Ovary (tissue), 9 donors: ENCODE measurements around the gene TAF4. TPM values are rescaled to one million over a fixed set of nuclear protein-coding genes. Genes with fewer than 3 reads are reported as not detected.
"Not testable (repeated sequence)": the region's sequence is repeated elsewhere in the genome, so short reads cannot be mapped to it uniquely, and the experiment has no call there.

ENCODE experiments used
- DNase-seq, 5 donors: peaks; one replicate each; pipeline ENCODE4 v3.0.0-alpha.2; 2019 to 2020
- H3K27ac ChIP-seq, 2 donors: fragments of 200-600 bp; one replicate each; pipeline versions ENCODE4 v1.5.1 to v1.8.0; 2019 to 2022
- H3K27me3 ChIP-seq: fragments of 200-600 bp; one replicate; pipeline ENCODE4 v1.8.0; 2022
- H3K36me3 ChIP-seq: fragments of 200-600 bp; sonication (generic); one replicate; pipeline ENCODE4 v1.5.1; 2019
- H3K4me1 ChIP-seq: one replicate; pipeline ENCODE4 v1.8.1; 2013; ENCODE audit warnings: mild to moderate bottlenecking, moderate library complexity; ENCODE audit not compliant: insufficient read depth
- H3K4me3 ChIP-seq: fragments of 200-600 bp; sonication (generic); one replicate; pipeline ENCODE4 v1.5.1; 2017
- H3K9me3 ChIP-seq, 2 donors: fragments of 200-600 bp in 1 of 2; sonication (generic) in 1 of 2; one replicate each; pipeline versions ENCODE4 v1.5.1 to v1.8.1; 2013 to 2019; ENCODE audit warnings: mild to moderate bottlenecking in 1 of 2, moderate library complexity in 1 of 2
- CTCF ChIP-seq, 3 donors: fragments of 450-650 bp in 2 of 3; fragments of 200-600 bp in 1 of 3; IDR thresholded peaks; one replicate each; pipeline versions ENCODE4 v1.5.1 to v1.8.0; 2016 to 2022; ENCODE audit warnings: antibody characterized with exemption in 3 of 3, mild to moderate bottlenecking in 1 of 3
- EP300 ChIP-seq: sonication (generic); formaldehyde crosslinking; IDR thresholded peaks from one replicate; pipeline ENCODE4 v1.6.1; 2017; ENCODE audit warnings: antibody characterized with exemption
- POLR2A ChIP-seq: fragments of 450-650 bp; IDR thresholded peaks from one replicate; pipeline ENCODE4 v1.6.1; 2017; ENCODE audit warnings: antibody characterized with exemption, mild to moderate bottlenecking, moderate library complexity
- WGBS, 3 donors: extraction: QIAGEN DNeasy Blood & Tissue Kit in 1 of 3; methylation state at CpG; one replicate each; pipeline versions ENCODE4 v1.1.5 to v1.1.7; 2013 to 2017; 5-methylcytosine and 5-hydroxymethylcytosine counted together
- intact Hi-C, 4 donors: fragments of 100-400 bp; cut with DNase I; formaldehyde crosslinking; loops; one replicate each; pipeline versions ENCODE4 v1.11.0 to v1.15.1; 2022 to 2023
- polyA plus RNA-seq, 2 donors: library from polyadenylated mRNA; stranded (reverse); fragments of 200-250 nt in 1 of 2; fragments of 350-450 nt in 1 of 2; fragmentation: Illumina TruSeq in 1 of 2; extraction: RNeasy Lipid Tissue Mini Kit (QIAGEN cat#74804) in 1 of 2; gene quantifications; one replicate each; pipeline ENCODE4 v1.2.3, GENCODE V29; 2013 to 2014
- total RNA-seq, 7 donors: library from RNA; depleted of rRNA in 2 of 7; stranded (reverse); fragments of >200 nt in 2 of 7; fragmentation: NEBNext Ultra II Directional in 3 of 7; extraction: Animal tissue kit (Norgen Biotek cat#: 25700) in 3 of 7; gene quantifications; one replicate each; pipeline versions ENCODE4 v1.1.0 to v1.2.4, GENCODE V29; 2016 to 2023
- donor health status: DM: no; HTN: no; CAD: no; lungs with moderate emphysema.
- donor health status: DM: no; HTN: no; CAD: no.
- donor health status: Bipolar disorder and iron deficiency.
- donor health status: DM: yes; HTN: yes; CAD: no.
- donor health status: DM: no; HTN: no; CAD: no.
- donor health status: DM: yes; HTN: yes; CAD: no.

TAF4 gene
- total and polyA plus RNA-seq, 9 donors = 9.3 to 34.7 (median 19.8) TPM

- Histone ChIP-seq H3K4me1 (no peaks in the 10 kb centered on the region), H3K36me3 (no peaks in the 10 kb centered on the region), H3K4me3 (no peak overlapping the region), H3K9me3 (no peaks in the 10 kb centered on the region), H3K27ac (no peak overlapping the region), H3K27me3 (no peaks in the 10 kb centered on the region)
- TF ChIP-seq CTCF (IDR thresholded peaks at IDR 0.05) (no peak), POLR2A (no peak), EP300 (no peak)
- WGBS, 3 donors = 90 to 93% (median 93%) methylated on average over 14 of the region's 14 CpGs
- intact Hi-C loops = no loop called here
- DNase-seq = no peak
These were observed 91.4 kb downstream of the TAF4 start for GRCh38 chr20:61974357-61974665.

- TF ChIP-seq CTCF (IDR thresholded peaks at IDR 0.05) (no peak), POLR2A (no peak), EP300 (no peak)
- no peaks in the 10 kb centered on the region for H3K36me3 ChIP-seq
- H3K9me3 ChIP-seq = no peaks in the 10 kb centered on the region
- WGBS, 3 donors = 90 to 91% (median 91%) methylated on average over 25 of the region's 25 CpGs
- no peak overlapping the region for H3K27ac ChIP-seq
- intact Hi-C loops = no loop called here
- no peak overlapping the region for H3K4me3 ChIP-seq
- H3K27me3 ChIP-seq = no peaks in the 10 kb centered on the region
- DNase-seq = no peak
- H3K4me1 ChIP-seq = no peaks in the 10 kb centered on the region
These were observed 91.9 kb downstream of the TAF4 start for GRCh38 chr20:61973515-61974356.

GRCh38 chr20:61972636-61973508, 92.8 kb downstream of the TAF4 start:
- Histone ChIP-seq H3K36me3 (no peaks in the 10 kb centered on the region), H3K4me1 (no peaks in the 10 kb centered on the region), H3K9me3 (no peaks in the 10 kb centered on the region), H3K4me3 (no peak overlapping the region), H3K27me3 (no peaks in the 10 kb centered on the region), H3K27ac (no peak overlapping the region)
- intact Hi-C loops = no loop called here
- TF ChIP-seq CTCF (IDR thresholded peaks at IDR 0.05) = no peak
- TF ChIP-seq EP300 = no peak
- no peak for TF ChIP-seq POLR2A
- WGBS, 3 donors = 91 to 93% (median 92%) methylated on average over 27 of the region's 27 CpGs
- DNase-seq = no peak

GRCh38 chr20:61971595-61971994, 94.1 kb downstream of the TAF4 start:
- H3K36me3 ChIP-seq, H3K4me3 ChIP-seq, DNase-seq, intact Hi-C loops, H3K27me3 ChIP-seq, H3K27ac ChIP-seq, H3K9me3 ChIP-seq, H3K4me1 ChIP-seq: not testable (repeated sequence)
- 97 to 98% (median 97%) methylated on average over 12 to 13 of the region's 13 CpGs for WGBS, 3 donors

GRCh38 chr20:61970357-61970756, 95.3 kb downstream of the TAF4 start:
- H3K36me3 ChIP-seq = no peaks in the 10 kb centered on the region
- no peaks in the 10 kb centered on the region for H3K9me3 ChIP-seq
- no peak for DNase-seq
- TF ChIP-seq POLR2A = no peak
- TF ChIP-seq CTCF (IDR thresholded peaks at IDR 0.05) = no peak
- H3K27me3 ChIP-seq = no peaks in the 10 kb centered on the region
- H3K4me1 ChIP-seq = peaks cover under 1% of the 10 kb centered on the region
- WGBS, 3 donors = 95 to 97% (median 96%) methylated on average over 14 of the region's 14 CpGs
- H3K4me3 ChIP-seq = no peak overlapping the region
- intact Hi-C loops = no loop called here
- no peak overlapping the region for H3K27ac ChIP-seq
